Natural killer cell (primary cell): ENCODE measurements around the gene PPP1R36. TPM values are rescaled to one million over a fixed set of nuclear protein-coding genes. Genes with fewer than 3 reads are reported as not detected.

Experiments
- ATAC-seq, 3 donors: fragments of 150-1000 bp in 2 of 3; fragments of 200-7000 bp in 1 of 3; cut with Tn5 transposase; 1 replicate in 1 of 3; 2 replicates in 2 of 3; pipeline ENCODE4 v1.10.0; 2021; ENCODE audit warnings: mild to moderate bottlenecking in 2 of 3, moderate library complexity in 2 of 3
- DNase-seq, 2 donors: peaks; one replicate each; pipeline versions ENCODE4 v3.0.0 to v3.0.0-alpha.2; 2013 to 2021; ENCODE audit warnings: mixed read lengths in 1 of 2
- H3K27ac ChIP-seq: one replicate; pipeline ENCODE4 v1.5.1; 2013; ENCODE audit warnings: mild to moderate bottlenecking, low read length
- H3K27me3 ChIP-seq: one replicate; pipeline ENCODE4 v1.6.1; 2013; ENCODE audit warnings: low read length; ENCODE audit not compliant: control insufficient read depth, insufficient read depth
- H3K36me3 ChIP-seq: one replicate; pipeline ENCODE4 v1.6.1; 2013; ENCODE audit warnings: low read length; ENCODE audit not compliant: control insufficient read depth, insufficient read depth
- H3K4me1 ChIP-seq: one replicate; pipeline ENCODE4 v1.6.1; 2013; ENCODE audit warnings: low read length; ENCODE audit not compliant: control insufficient read depth, insufficient read depth
- H3K4me3 ChIP-seq: one replicate; pipeline ENCODE4 v1.5.1; 2013; ENCODE audit warnings: low read length
- H3K9me3 ChIP-seq: one replicate; pipeline ENCODE4 v1.6.1; 2013; ENCODE audit warnings: low read length; ENCODE audit not compliant: control insufficient read depth, insufficient read depth
- H3K27ac Mint-ChIP-seq, 2 donors: one replicate each; pipeline ENCODE4 v1.8.0; 2022; ENCODE audit warnings: mild to moderate bottlenecking in 2 of 2, mixed read lengths in 2 of 2, moderate library complexity in 1 of 2
- H3K27me3 Mint-ChIP-seq, 2 donors: one replicate each; pipeline ENCODE4 v1.8.0; 2022; ENCODE audit warnings: low read depth in 2 of 2, mixed read lengths in 2 of 2
- H3K36me3 Mint-ChIP-seq: one replicate; pipeline ENCODE4 v1.8.0; 2022; ENCODE audit warnings: mixed read lengths
- H3K4me1 Mint-ChIP-seq, 2 donors: one replicate each; pipeline ENCODE4 v1.8.0; 2022; ENCODE audit warnings: mixed read lengths in 2 of 2
- H3K4me3 Mint-ChIP-seq: one replicate; pipeline ENCODE4 v1.8.0; 2022; ENCODE audit warnings: mild to moderate bottlenecking, moderate library complexity, mixed read lengths
- H3K9me3 Mint-ChIP-seq, 2 donors: one replicate each; pipeline ENCODE4 v1.8.0; 2022; ENCODE audit warnings: mixed read lengths in 2 of 2
- CTCF ChIP-seq: fragments of 200-600 bp; IDR thresholded peaks from one replicate; pipeline ENCODE4 v1.8.0; 2022; ENCODE audit warnings: antibody characterized with exemption
- WGBS: methylation state at CpG from one replicate; pipeline ENCODE4 v1.1.7; 2013; ENCODE audit warnings: missing lambda C conversion rate; ENCODE audit not compliant: insufficient coverage; 5-methylcytosine and 5-hydroxymethylcytosine counted together
- intact Hi-C: fragments of 100-400 bp; cut with micrococcal nuclease; formaldehyde crosslinking; loops from one replicate; pipeline ENCODE4 v1.14.2; 2022
- total RNA-seq, 4 donors: library from RNA; stranded (reverse); fragments of 120-200 nt in 1 of 4; gene quantifications; one replicate each; pipeline versions ENCODE4 v1.2.3 to v1.2.4, GENCODE V29; 2013 to 2022

The PPP1R36 gene
- total RNA-seq, 3 donors from 2014 or later (not counting 1 experiment from before 2014, with no cell fraction given): 0.60 to 1.2 (median 1.0) TPM

DNA sequence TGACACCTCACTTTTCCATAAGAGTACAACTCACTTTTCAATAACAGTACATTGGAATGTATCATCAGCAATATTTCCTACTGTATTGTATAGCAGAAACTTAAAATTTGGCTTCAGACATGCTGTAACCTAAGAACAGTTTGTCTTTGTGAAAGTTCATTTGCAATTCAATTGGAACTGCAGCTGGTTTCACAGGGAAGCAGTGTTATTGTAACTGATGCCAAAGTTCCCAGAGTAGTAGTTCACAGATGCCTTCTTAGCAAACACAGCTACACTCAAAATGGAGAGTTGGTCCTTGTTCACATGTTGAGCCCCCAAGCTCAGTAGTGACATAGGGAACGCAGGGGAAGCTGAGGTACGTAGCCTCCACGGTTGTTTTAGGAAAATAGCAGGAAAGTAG lies 23.3 kb downstream of the PPP1R36 start:
- Histone ChIP-seq H3K4me1 (no peaks in the 10 kb centered on the region), H3K36me3 (no peaks in the 10 kb centered on the region), H3K4me3 (no peak overlapping the region), H3K27ac (no peak overlapping the region), H3K27me3 (no peaks in the 10 kb centered on the region), H3K9me3 (no peaks in the 10 kb centered on the region)
- Mint-ChIP-seq H3K27ac (no peak overlapping the region), H3K4me3 (no peak overlapping the region), H3K4me1 (no peaks in the 10 kb centered on the region), H3K27me3 (no peaks in the 10 kb centered on the region), H3K36me3 (no peaks in the 10 kb centered on the region), H3K9me3 (no peaks in the 10 kb centered on the region)
- ATAC-seq (no peak), DNase-seq (no peak)
- TF ChIP-seq CTCF: no peak
- intact Hi-C loops: no loop called here
- WGBS: 97% methylated on average over 3 of the region's 3 CpGs

GRCh38 chr14:64574371-64575107 lies 24.8 kb downstream of the PPP1R36 start:
- WGBS: 87% methylated on average over 6 of the region's 6 CpGs
- H3K4me1 ChIP-seq: no peaks in the 10 kb centered on the region
- no peak overlapping the region for H3K4me3 Mint-ChIP-seq
- H3K9me3 ChIP-seq: no peaks in the 10 kb centered on the region
- H3K36me3 ChIP-seq: no peaks in the 10 kb centered on the region
- H3K27me3 Mint-ChIP-seq: no peaks in the 10 kb centered on the region
- ATAC-seq (no peak), DNase-seq (no peak)
- intact Hi-C loops: no loop called here
- H3K27me3 ChIP-seq: no peaks in the 10 kb centered on the region
- no peak for TF ChIP-seq CTCF
- no peak overlapping the region for H3K27ac ChIP-seq
- H3K36me3 Mint-ChIP-seq: no peaks in the 10 kb centered on the region
- no peak overlapping the region for H3K27ac Mint-ChIP-seq
- H3K4me1 Mint-ChIP-seq: no peaks in the 10 kb centered on the region
- H3K9me3 Mint-ChIP-seq: no peaks in the 10 kb centered on the region
- H3K4me3 ChIP-seq: no peak overlapping the region

DNA sequence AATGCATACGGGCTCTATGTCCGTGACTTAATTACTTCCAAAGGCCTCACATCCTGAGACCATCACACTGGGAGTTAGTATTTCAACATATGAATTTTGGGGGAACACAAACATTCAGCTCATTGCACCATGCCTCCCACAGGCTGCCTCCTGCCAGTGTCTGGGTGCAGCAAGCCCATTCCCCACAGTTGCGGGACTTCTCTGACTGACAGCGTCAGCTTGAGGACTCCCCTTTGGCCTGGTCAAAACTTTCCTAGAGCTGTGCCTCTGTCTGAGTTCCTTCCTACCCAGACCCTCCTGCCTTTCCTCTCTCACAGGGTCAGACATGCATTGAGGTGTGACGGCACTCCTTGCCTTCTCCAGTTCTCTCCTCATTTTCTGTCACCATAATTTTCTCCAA lies 27.4 kb downstream of the PPP1R36 start:
- intact Hi-C loops: no loop called here
- no peak for ATAC-seq
- Mint-ChIP-seq H3K27ac (no peak overlapping the region), H3K4me3 (no peak overlapping the region), H3K27me3 (no peaks in the 10 kb centered on the region), H3K9me3 (no peaks in the 10 kb centered on the region), H3K36me3 (no peaks in the 10 kb centered on the region), H3K4me1 (no peaks in the 10 kb centered on the region)
- no peak for TF ChIP-seq CTCF
- no peak for DNase-seq
- 96% methylated on average over 5 of the region's 5 CpGs for WGBS
- Histone ChIP-seq H3K36me3 (no peaks in the 10 kb centered on the region), H3K27me3 (no peaks in the 10 kb centered on the region), H3K27ac (no peak overlapping the region), H3K4me3 (no peak overlapping the region), H3K4me1 (no peaks in the 10 kb centered on the region), H3K9me3 (no peaks in the 10 kb centered on the region)

DNA sequence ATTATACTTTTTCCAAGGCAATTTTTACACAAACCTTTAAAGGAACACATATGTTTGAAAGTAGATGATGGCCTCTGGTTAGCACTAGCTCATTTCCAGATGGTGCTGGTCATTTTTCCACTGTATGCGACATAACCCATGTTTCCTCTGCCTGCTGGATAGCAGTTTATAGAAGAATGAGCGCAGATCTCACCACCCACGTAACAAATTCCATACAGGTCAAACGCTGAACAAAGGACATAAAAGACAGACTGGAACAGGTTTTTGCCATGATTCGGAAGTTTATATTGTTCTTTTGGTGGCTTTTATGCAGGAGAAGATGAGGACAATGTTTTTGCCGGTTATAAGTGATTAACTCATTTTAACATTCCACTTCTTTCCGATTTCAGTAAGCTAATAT lies 30.7 kb downstream of the PPP1R36 start:
- DNase-seq (no peak), ATAC-seq (no peak)
- no peaks in the 10 kb centered on the region for H3K36me3 ChIP-seq
- no peaks in the 10 kb centered on the region for H3K4me1 Mint-ChIP-seq
- no peaks in the 10 kb centered on the region for H3K9me3 ChIP-seq
- no peak for TF ChIP-seq CTCF
- H3K27me3 ChIP-seq: no peaks in the 10 kb centered on the region
- intact Hi-C loops: no loop called here
- H3K27ac ChIP-seq: no peak overlapping the region
- no peak overlapping the region for H3K4me3 Mint-ChIP-seq
- H3K36me3 Mint-ChIP-seq: no peaks in the 10 kb centered on the region
- no peak overlapping the region for H3K27ac Mint-ChIP-seq
- H3K9me3 Mint-ChIP-seq: no peaks in the 10 kb centered on the region
- H3K4me1 ChIP-seq: no peaks in the 10 kb centered on the region
- H3K27me3 Mint-ChIP-seq: no peaks in the 10 kb centered on the region
- WGBS: 92% methylated on average over 5 of the region's 7 CpGs
- H3K4me3 ChIP-seq: no peak overlapping the region
